ENCODE data around the gene ATXN10.

Gene ATXN10

DNA sequence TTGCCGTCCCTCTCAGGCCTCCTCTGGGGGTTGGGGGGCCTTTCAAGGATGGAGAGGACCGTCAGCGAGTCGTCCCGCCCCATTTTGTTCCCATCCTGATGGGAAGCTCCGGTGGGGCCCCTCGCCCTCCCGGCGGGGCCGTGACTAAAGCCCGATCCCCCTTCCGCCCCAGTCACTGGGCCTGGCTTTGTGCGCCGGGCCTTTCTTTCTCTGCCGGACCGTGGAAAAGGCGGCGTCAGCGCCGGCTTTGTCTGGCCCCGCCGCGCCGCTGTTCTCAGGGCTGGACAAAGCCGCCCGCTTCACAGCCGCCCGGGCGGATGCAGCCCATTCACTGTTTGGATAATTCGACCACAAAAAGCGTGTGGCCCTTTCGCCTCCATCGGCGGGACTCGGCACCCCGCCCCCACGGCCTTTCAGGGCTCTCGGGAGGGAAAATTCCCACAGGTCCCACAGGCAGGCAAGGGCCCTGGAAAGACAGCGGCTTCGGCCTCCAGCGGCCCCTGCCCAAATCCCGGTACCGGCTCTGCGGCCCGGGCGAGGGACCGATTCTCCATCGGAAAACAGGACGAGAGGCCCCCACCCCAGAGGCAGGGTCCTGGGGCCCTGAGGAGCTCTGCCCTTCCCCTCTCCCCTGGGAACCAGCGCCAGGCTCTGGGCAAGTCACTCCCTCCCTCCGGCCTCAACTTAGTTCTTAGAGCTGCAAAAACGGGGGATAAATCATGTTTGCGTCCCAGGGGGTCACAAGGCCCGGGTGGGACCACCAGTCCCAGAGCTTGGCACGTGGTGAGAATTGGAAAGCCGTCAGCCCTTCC lies 218.1 kb downstream of the ATXN10 start:
- Histone ChIP-seq H3K4me3 (ENCODE audit: low read length) (no peak overlapping the region), H3K27ac (ENCODE audit: low read depth, low read length) (no peak overlapping the region), H3F3A (ENCODE audit: control insufficient read depth, insufficient read depth) (no peaks in the 10 kb centered on the region), H3K4me2 (ENCODE audit: low read length) (no peak overlapping the region), H3K36me3 (ENCODE audit: control insufficient read depth, low read length) (no peaks in the 10 kb centered on the region), H3K27me3 (ENCODE audit: control insufficient read depth, low read length) (no peaks in the 10 kb centered on the region), H3K9me2 (replicated peaks; ENCODE audit: control insufficient read depth, low read length) (no peaks in the 10 kb centered on the region), H3K9me3 (ENCODE audit: control insufficient read depth, insufficient read depth, low read length) (no peaks in the 10 kb centered on the region), H3K4me1 (ENCODE audit: control insufficient read depth, low read length) (no peaks in the 10 kb centered on the region), H3K79me2 (ENCODE audit: control insufficient read depth, low read length) (no peaks in the 10 kb centered on the region), H4K20me1 (ENCODE audit: control insufficient read depth, insufficient read depth, low read depth, low read length) (no peaks in the 10 kb centered on the region)
- TF ChIP-seq, protein P1, sequence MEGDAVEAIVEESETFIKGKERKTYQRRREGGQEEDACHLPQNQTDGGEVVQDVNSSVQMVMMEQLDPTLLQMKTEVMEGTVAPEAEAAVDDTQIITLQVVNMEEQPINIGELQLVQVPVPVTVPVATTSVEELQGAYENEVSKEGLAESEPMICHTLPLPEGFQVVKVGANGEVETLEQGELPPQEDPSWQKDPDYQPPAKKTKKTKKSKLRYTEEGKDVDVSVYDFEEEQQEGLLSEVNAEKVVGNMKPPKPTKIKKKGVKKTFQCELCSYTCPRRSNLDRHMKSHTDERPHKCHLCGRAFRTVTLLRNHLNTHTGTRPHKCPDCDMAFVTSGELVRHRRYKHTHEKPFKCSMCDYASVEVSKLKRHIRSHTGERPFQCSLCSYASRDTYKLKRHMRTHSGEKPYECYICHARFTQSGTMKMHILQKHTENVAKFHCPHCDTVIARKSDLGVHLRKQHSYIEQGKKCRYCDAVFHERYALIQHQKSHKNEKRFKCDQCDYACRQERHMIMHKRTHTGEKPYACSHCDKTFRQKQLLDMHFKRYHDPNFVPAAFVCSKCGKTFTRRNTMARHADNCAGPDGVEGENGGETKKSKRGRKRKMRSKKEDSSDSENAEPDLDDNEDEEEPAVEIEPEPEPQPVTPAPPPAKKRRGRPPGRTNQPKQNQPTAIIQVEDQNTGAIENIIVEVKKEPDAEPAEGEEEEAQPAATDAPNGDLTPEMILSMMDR (IDR thresholded peaks at IDR 0.05; ENCODE audit: low read depth, low read length, poor library complexity, severe bottlenecking): no peak
- no peak for TF ChIP-seq EZH2phosphoT487 (IDR thresholded peaks at IDR 0.05; ENCODE audit: borderline replicate concordance, low read length)

- Histone ChIP-seq H4K20me1 (ENCODE audit: control insufficient read depth, insufficient read depth, low read depth, low read length) (no peaks in the 10 kb centered on the region), H3K27me3 (ENCODE audit: control insufficient read depth, low read length) (no peaks in the 10 kb centered on the region), H3K9me2 (replicated peaks; ENCODE audit: control insufficient read depth, low read length) (no peaks in the 10 kb centered on the region), H3K4me1 (ENCODE audit: control insufficient read depth, low read length) (no peaks in the 10 kb centered on the region), H3K79me2 (ENCODE audit: control insufficient read depth, low read length) (no peaks in the 10 kb centered on the region), H3K27ac (ENCODE audit: low read depth, low read length) (no peak overlapping the region), H3F3A (ENCODE audit: control insufficient read depth, insufficient read depth) (no peaks in the 10 kb centered on the region), H3K4me3 (ENCODE audit: low read length) (no peak overlapping the region), H3K36me3 (ENCODE audit: control insufficient read depth, low read length) (no peaks in the 10 kb centered on the region), H3K4me2 (ENCODE audit: low read length) (no peak overlapping the region), H3K9me3 (ENCODE audit: control insufficient read depth, insufficient read depth, low read length) (no peaks in the 10 kb centered on the region)
- TF ChIP-seq, protein P1 (IDR thresholded peaks at IDR 0.05; ENCODE audit: low read depth, low read length, poor library complexity, severe bottlenecking): no peak
- no peak for TF ChIP-seq EZH2phosphoT487 (IDR thresholded peaks at IDR 0.05; ENCODE audit: borderline replicate concordance, low read length)
Observed at GRCh38 chr22:45890351-45890635, 218.7 kb downstream of the ATXN10 start.

GRCh38 chr22:45891021-45891421 lies 219.4 kb downstream of the ATXN10 start:
- Histone ChIP-seq H3K27ac (ENCODE audit: low read depth, low read length) (no peak overlapping the region), H4K20me1 (ENCODE audit: control insufficient read depth, insufficient read depth, low read depth, low read length) (no peaks in the 10 kb centered on the region), H3K4me1 (ENCODE audit: control insufficient read depth, low read length) (no peaks in the 10 kb centered on the region), H3F3A (ENCODE audit: control insufficient read depth, insufficient read depth) (no peaks in the 10 kb centered on the region), H3K36me3 (ENCODE audit: control insufficient read depth, low read length) (no peaks in the 10 kb centered on the region), H3K79me2 (ENCODE audit: control insufficient read depth, low read length) (no peaks in the 10 kb centered on the region), H3K27me3 (ENCODE audit: control insufficient read depth, low read length) (no peaks in the 10 kb centered on the region), H3K9me3 (ENCODE audit: control insufficient read depth, insufficient read depth, low read length) (no peaks in the 10 kb centered on the region), H3K9me2 (replicated peaks; ENCODE audit: control insufficient read depth, low read length) (no peaks in the 10 kb centered on the region), H3K4me3 (ENCODE audit: low read length) (no peak overlapping the region), H3K4me2 (ENCODE audit: low read length) (no peak overlapping the region)
- TF ChIP-seq, protein P1 (IDR thresholded peaks at IDR 0.05; ENCODE audit: low read depth, low read length, poor library complexity, severe bottlenecking): no peak
- no peak for TF ChIP-seq EZH2phosphoT487 (IDR thresholded peaks at IDR 0.05; ENCODE audit: borderline replicate concordance, low read length)

All from DOHH2 (cell line).